CD1c-positive myeloid dendritic cell (primary cell): ENCODE measurements around the gene PROM1.

Experiments
- DNase-seq: peaks from one replicate; pipeline ENCODE4 v3.0.0-alpha.2; 2016; ENCODE audit errors: extremely low spot score

The PROM1 gene

DNA sequence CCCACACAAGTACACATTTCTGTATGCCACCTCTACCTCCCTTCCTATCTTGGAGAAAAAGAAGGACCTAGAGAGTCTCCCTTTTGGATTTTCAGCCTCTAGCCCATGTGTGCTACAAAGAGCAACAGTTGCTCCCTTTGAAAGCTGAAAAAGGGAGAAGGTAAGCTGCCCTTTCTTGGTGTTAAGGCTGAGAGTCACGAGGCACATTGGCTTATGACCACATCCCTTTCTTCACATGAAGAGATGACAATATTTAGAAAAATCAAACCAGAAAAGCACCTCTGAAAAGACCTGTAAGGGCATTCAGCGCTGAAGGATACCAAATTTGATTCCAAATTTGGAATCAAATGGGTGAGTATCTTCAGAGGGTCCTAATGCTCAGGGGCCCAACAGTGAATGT, 138.9 kb downstream of the PROM1 start:
- no peak for DNase-seq

DNA sequence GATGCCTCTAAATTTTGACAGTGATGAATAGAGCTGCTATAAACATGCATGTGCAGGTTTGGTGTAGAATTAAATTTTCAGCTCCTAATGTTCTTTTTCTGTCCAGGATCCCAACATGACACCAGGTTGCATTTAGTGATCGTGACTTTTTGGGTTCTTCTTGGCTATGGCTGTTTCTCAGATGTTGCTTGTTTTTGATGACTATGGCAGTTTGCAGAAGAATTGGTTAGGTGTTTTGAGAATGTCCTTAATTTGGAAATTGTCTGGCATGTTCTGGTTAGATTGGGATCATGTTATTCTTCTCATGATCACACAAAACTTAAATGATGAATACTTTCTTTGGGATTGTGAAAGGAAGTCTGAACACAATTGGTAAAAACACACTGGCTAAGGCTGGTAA, 141.5 kb downstream of the PROM1 start:
- no peak for DNase-seq

DNA sequence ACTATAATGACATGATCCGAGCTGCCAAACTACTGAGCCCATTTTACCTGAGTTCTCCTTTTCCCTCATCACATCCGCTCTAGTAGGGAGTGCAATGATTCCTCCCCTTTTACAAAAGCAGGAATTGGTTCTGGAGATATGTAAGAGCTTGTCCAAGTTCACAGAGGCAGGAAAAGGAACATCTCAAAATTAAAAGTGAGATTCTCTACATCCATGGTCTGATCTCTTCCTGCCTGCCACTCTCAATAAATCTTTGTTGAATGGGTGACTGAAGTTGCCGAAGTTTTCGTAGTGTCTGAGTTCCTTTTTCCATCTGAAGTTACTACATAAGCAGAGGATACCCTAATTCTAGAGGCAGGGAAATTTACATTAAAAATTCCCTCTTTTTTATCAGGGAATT, 145.2 kb downstream of the PROM1 start, which contains the start of gene FGFBP1:
FGFBP1 (minus strand) TSS at position 101 of the 400 bp plus-strand sequence. CDS start 2,108 bp downstream, outside the sequence.
- no peak for DNase-seq

DNA sequence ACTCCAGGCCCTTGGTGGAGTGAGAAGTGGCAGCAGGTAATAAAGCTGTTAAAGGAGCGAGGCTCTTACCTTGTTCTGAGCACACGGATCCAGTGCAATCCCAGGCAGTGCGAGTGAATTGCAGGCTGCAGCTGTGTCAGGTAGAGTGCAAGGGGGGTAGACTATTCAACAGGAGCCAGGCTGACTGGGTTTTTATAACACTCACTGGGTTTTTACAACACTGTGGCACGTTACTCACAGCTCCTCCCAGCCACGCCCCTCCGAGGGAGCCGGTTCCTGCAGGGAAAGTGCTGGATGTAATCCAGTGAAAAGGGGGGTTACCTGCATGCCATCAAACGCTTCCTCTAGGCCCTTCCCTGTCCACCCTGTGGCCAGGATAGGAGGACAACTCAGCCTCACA, 145.6 kb downstream of the PROM1 start:
- DNase-seq = no peak

DNA sequence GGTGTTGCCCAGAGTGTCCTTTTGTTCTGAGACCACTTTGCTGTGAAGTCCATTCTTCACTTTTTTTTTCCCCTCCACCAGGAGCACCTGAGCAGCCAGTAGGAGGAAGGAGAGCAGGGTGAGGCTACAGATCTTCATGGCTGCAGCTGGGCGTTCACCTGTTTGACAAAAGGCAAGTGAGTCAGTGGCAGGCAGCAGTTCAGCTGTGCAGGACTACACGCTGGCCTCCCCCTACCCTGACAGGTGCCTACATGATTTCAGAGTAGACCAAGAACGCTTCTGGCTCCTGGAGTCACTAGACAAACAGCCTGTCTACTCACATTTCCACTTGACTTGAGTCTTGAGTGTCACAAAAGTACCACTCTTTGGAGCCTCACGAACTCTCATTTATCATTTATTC, 147.3 kb downstream of the PROM1 start:
- DNase-seq = no peak

DNA sequence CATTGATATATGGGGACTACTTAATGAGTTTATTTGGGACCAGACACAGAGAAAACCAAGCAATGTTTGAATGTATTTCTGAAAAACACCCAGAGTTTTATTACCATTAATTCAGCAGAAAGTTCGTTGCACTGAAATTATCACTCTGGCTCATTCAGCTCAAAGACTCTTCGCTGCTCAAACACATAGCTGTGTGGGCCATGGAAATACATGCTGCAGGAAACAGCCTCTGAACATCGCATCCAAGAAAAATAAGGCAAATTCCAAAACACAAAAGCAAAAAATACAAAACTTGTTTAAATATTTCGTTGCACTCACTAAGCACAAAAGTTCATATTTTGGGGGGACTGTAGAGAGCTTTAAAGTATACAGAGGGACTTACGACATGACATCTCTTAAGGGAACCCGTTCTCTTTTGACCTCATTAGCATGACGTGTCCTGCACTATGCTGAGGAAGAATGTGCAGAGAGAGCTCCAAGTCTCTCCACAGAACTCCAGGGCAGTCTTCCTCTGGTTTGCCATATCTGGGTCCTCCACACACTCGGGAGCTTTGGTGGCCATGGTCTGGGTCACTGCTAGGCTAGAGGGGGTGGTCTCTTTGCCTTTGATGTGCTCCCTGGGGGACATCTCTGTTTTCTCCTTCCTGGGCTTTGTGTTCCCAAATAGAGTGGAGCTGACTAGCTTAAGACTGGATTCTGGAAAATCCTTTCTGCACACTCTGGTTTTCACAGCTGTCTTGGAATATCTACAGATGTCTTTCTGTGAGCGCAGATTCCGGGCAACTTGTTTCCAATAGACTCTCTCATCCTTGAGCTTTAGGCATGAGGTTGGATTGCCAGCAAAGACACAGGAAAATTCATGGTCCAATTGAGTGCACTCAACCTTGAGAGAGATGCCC, 148.1 kb downstream of the PROM1 start:
- DNase-seq = no peak

DNA sequence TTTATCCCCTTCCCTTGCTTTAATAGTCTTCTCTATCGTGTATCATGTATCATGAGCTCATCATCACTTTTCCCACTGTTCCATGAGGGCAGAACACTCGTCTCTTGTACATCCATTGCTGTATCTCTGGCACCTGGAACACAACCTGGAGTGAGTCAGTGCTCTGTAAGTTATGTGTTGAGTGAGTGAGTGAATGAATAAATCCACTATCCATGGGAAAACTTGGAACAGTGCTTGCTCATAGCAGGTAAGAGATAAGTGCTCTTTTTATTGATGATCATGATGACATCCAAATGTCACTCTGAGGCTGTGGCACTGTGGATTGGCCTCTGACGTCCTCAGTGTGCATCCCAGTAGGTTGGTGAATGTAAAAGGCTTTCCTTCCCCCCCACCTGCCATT, 149.6 kb downstream of the PROM1 start:
- no peak for DNase-seq

DNA sequence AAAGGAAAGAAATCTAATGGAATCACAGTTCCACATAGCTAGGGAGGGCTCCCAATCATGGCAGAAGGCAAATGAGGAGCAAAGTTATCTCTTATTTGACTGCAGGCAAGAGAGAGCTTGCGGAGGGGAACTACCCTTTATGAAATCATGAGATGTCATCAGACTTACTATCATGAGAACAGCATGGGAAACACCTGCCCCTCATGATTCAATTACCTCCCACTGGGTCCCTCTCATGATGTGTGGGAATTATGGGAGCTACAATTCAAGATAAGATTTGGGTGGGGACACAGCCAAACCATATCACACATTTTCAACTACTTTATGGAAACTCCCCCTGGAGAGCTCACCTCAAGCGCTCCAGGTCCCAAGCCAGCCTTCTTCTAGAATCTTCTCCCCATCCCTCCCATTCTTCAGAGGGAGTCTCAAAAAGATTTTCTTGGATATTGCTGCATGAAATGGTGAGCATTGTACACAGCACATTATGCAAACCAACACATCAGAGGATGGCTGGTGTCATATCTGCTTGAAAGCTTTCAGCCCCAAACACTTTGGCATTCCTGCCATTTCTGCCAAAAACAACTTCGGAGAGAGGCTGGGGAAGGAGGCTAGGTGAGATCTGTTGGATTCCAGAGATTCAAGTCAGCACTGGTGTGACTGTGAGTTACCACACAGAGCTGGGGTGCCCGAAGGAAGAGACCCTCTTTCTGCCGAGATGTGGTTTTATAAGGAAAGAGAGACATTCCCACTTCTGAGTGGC, 152.2 kb downstream of the PROM1 start:
- DNase-seq = no peak

DNA sequence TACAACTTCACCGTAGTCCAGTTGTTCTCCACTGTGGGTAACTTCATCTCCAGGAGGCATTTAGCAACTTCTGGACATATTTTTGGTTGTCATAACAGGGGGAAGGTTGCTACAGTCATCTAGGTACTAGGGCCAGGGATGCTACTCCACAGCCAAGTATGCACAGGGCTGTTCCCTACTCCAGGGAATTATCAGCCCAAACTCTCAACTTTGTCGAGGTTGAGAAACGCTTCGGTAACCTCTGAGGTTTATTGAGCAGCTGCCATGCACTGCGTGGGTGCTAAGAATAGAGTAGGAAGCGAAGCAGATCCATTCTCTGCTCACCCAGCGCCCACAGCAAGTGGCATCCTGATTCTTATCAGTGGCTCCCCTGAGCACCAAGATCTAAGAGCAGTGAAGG, 153.5 kb downstream of the PROM1 start:
- DNase-seq = no peak

DNA sequence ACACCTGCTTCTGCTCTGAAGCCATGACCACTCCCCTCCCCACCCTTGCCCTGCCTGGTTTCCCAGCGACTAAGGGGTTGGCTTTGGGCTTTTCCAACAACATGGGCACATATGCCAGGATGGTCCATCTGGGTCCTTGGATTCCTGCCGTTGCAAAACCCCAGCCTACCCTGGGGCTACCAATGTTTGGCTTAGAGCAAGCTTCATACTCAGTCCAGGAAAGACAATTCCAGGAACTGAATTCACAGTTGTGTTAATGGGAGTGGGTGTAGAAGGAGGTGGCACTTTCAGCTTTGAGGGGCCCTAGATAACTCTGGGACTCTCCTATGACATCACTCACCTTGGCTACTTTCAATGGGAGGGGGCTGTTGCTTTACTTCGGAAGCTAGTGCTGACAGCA, 154.3 kb downstream of the PROM1 start:
- DNase-seq = no peak

DNA sequence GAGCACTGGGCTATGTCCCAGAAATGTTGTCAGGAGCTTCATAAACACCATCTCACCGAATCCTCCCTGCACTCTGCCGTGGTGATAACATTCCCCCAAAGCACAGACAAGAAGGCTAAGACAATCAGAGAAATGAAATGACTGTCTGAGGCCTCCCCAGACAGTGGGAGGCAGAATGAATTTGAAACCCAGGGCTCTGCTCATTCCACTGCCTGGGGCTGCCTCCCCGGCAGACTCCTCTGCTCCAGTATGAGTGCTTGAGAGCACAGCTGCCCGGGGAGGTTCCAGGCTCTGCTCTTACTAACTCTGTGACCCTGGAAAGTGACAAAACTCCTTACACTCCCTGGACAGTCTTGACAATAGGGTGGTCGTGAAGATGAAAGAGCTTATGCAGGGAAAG, 154.9 kb downstream of the PROM1 start:
- DNase-seq = no peak

DNA sequence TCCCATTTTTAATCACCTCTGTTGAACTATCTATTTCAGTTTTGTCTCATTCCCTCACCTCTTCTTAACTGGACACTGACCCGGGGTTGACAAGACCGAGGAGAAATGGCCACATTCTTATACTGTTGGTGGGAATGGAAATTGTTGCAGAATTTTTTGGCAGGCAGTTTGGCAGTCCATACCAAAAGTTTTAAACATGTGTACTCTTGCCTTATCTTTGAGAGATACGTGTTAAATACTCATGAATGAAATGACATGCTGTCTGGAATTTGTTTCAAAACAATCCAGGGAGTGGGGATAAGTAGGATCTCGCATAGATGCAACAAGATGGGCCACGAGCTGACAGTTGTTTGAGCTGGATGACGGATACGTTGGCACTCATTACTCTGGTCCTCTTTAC, 157.3 kb downstream of the PROM1 start:
- no peak for DNase-seq

DNA sequence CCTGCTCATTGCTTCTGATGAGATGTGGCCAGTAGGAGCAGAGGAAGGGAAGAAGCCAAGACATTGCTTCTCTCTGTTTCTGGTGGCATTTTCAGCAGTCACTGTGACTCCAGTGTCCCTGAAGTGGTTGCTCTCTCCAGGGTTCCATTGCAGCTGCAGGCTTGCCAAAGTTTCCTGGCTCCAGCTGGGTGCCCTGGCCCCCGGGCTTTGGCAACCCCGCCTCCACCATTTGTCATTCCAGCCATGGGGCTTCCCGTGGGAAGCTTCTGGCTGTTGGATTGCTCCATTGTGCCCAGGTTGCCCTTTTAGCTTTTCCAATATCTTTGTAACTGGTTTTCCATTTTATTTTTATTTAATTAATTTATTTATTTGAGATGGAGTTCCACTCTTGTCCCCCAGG, 158.0 kb downstream of the PROM1 start:
- DNase-seq = no peak

DNA sequence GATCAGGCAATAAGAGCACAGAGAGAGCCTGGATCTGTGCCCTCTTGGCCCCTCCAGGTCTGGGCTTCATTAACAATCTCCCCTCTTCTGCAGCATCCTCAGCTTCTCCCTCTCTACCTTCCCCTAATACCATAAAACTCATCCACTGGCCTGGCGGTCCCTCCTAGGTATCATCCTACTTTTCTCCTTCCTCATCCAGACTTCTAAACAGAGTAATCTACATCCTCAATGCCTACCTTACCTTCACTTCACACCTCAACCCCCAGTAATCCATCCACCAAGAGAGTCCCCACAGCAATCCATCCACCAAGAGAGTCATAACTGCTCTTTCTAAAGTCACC, 162.3 kb downstream of the PROM1 start:
- no peak for DNase-seq

DNA sequence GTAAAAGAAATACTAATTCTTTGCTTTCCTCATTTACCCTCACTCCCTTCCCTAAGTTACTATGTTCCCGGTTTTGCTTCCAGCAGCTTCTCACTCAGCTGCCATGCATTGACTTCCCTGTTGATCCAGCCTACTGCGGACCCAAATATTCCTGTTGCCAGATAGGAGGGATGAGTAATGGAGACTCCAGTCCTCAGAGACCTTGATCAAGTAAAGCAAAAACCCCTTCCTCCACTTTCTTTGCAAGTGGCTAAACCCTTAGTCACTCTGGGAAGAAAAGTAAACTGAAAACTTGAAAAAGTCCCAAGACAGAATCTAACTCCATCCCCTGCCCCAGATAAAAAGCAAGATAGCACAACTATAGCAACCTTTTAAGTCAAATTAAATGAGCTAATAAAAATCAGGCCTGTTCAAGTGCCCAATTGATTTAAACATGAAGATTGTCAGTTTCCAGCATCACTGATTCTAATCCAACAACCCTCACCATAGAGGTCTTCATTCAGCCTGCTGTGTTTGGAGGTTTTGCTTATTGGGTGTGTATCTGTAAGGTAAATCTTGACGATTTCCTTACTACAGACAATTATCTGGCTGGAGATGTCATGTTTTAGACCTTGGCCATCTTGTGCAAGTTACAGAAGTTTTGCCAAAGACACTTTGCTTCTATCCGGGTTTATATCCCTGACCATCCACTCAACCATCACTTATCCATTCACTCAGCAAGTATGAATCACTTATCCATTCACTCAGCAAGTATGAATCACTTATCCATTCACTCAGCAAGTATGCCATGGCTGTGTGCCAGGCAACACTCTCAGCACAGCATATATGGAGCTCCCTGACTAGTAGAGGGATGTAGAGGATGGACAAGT, 162.9 kb downstream of the PROM1 start:
- no peak for DNase-seq

DNA sequence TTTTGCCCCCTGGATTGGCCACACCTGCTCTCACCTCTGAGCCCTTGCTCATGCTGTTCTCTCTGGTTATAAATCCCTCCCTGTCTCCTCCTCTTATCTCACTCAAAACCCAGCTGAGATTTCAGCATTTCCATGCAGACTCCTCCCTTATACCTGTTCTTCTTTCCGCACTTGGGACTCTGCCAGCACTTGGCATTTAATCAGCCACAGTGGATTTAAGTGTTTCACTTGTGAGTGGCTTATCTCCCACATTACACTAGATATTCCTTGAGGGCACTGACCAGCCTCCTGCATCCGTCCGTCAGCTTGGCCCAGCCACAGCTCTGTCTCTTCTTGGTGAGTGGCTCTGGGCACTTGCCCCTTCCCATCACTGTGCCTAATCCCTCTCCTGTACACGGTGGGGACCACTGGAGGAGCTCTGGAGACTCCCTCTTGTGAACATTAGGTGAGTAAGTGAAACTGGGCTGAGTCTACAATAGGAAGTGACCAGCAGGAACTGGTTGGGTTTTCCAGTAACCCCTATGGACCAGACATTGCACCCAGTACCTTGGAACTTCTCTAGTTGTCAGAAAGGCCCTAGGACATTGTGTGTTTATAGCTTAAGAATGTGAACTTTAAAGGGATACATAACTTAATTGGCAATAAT, 165.2 kb downstream of the PROM1 start:
- DNase-seq = no peak
